ENCODE measurements around the gene KLHL13. TPM values are rescaled to one million over a fixed set of nuclear protein-coding genes. Genes with fewer than 3 reads are reported as not detected.

The KLHL13 gene
- total and polyA plus RNA-seq, 2 of the 8 experiments (the other 6 are each of a cell fraction or from before 2014, with no cell fraction given): 6.4 to 12.8 TPM

- no peak overlapping the region for H2BK120ac ChIP-seq (replicated peaks; ENCODE audit: low read depth, low read length)
- H3K9me3 ChIP-seq (ENCODE audit: insufficient read depth in 2 of 2, low read depth in 1 of 2, low read length in 1 of 2): no peaks in the 10 kb centered on the region
- no peak overlapping the region for H3K18ac ChIP-seq (ENCODE audit: extremely low read depth, low read length)
- H3K4me2 ChIP-seq (ENCODE audit: insufficient read depth in 1 of 2, low read depth in 2 of 2, low read length in 2 of 2): no peak overlapping the region
- no peaks in the 10 kb centered on the region for H3K79me1 ChIP-seq (ENCODE audit: low read depth, low read length)
- H3K23me2 ChIP-seq (ENCODE audit: low read depth, low read length): no peaks in the 10 kb centered on the region
- H4K91ac ChIP-seq (replicated peaks; ENCODE audit: insufficient read length, low read length): no peak overlapping the region
- no peak for DNase-seq (ENCODE audit: low read depth in 1 of 2, low spot score in 2 of 2)
- H2BK20ac ChIP-seq (ENCODE audit: low read length): no peak overlapping the region
- no peak overlapping the region for H3K4me3 ChIP-seq (ENCODE audit: extremely low read depth in 1 of 4, insufficient read depth in 2 of 4, low read depth in 3 of 4, low read length in 4 of 4)
- CTCF ChIA-PET (ENCODE audit: partially characterized antibody): no interaction called here
- no peak overlapping the region for H3K23ac ChIP-seq (ENCODE audit: insufficient read length)
- H2BK12ac ChIP-seq (ENCODE audit: low read depth, low read length): no peak overlapping the region
- no peak overlapping the region for H4K8ac ChIP-seq (ENCODE audit: extremely low read depth, insufficient read depth, low read length)
- no peaks in the 10 kb centered on the region for H3K4me1 ChIP-seq (replicated peaks in 1 of 4; ENCODE audit: control insufficient read depth in 3 of 4, insufficient read depth in 4 of 4, low read length in 3 of 4)
- H2AFZ ChIP-seq (ENCODE audit: low read length): no peak overlapping the region
- H3K56ac ChIP-seq (replicated peaks; ENCODE audit: insufficient read length, low read depth, low read length): no peak overlapping the region
- FAIRE-seq: no peak
- H3K4ac ChIP-seq (replicated peaks; ENCODE audit: insufficient read length, low read depth, low read length): no peak overlapping the region
- no peak overlapping the region for H2AK5ac ChIP-seq (ENCODE audit: low read depth, low read length)
- no peak overlapping the region for H4K5ac ChIP-seq (ENCODE audit: insufficient read length, low read depth, low read length)
- H3K27me3 ChIP-seq (replicated peaks in 1 of 4; ENCODE audit: control insufficient read depth in 3 of 4, extremely low read depth in 1 of 4, insufficient read depth in 3 of 4, low read length in 3 of 4): no peaks in the 10 kb centered on the region
- no peak overlapping the region for H3K9ac ChIP-seq (replicated peaks in 1 of 4; ENCODE audit: extremely low read depth in 1 of 4, low read depth in 3 of 4, low read length in 3 of 4)
- H3K36me3 ChIP-seq (ENCODE audit: control insufficient read depth in 2 of 4, insufficient read depth in 4 of 4, low read length in 3 of 4): no peaks in the 10 kb centered on the region
- POLR2A ChIA-PET (ENCODE audit: partially characterized antibody): no interaction called here
- no peak overlapping the region for H2BK15ac ChIP-seq (ENCODE audit: low read length)
- H4K20me1 ChIP-seq (replicated peaks in 1 of 2; ENCODE audit: control insufficient read depth in 1 of 2, insufficient read depth in 2 of 2, low read length in 2 of 2): no peaks in the 10 kb centered on the region
- no peak overlapping the region for H3K14ac ChIP-seq (ENCODE audit: insufficient read length)
- no peak overlapping the region for H3K27ac ChIP-seq (ENCODE audit: low read depth, low read length)
- H2BK5ac ChIP-seq (ENCODE audit: low read depth, low read length): no peak overlapping the region
- WGBS, 2 experiments (ENCODE audit: extremely low coverage in 1 of 2, insufficient coverage in 1 of 2, insufficient read length in 1 of 2, insufficient replicate concordance in 2 of 2, low coverage in 1 of 2, low lambda C conversion rate in 2 of 2, missing lambda C conversion rate in 1 of 2): 98% methylated on average over 5 of the region's 5 CpGs; no CpG with 5 or more reads in 1 of the 2 experiments
- H3K79me2 ChIP-seq (ENCODE audit: control insufficient read depth in 1 of 2, insufficient read depth in 2 of 2, low read length in 2 of 2): no peaks in the 10 kb centered on the region
- TF ChIP-seq MAX (IDR thresholded peaks at IDR 0.05): no peak
- TF ChIP-seq BACH1 (IDR thresholded peaks at IDR 0.05; ENCODE audit: low read length): no peak
- no peak for TF ChIP-seq ZNF274 (IDR thresholded peaks at IDR 0.05; ENCODE audit: borderline replicate concordance, extremely low read depth, low read length)
- no peak for TF ChIP-seq TEAD4 (IDR thresholded peaks at IDR 0.05; ENCODE audit: low read depth, low read length)
- no peak for TF ChIP-seq ATF3 (IDR thresholded peaks at IDR 0.05; ENCODE audit: insufficient read depth, low read depth, low read length)
- TF ChIP-seq HDAC6 (IDR thresholded peaks at IDR 0.05; ENCODE audit: low read depth, low read length): no peak
- TF ChIP-seq SUZ12 (IDR thresholded peaks at IDR 0.05; ENCODE audit: low read length): no peak
- no peak for TF ChIP-seq POLR2AphosphoS5 (IDR thresholded peaks at IDR 0.05; ENCODE audit: low read depth, low read length)
- TF ChIP-seq EGR1 (IDR thresholded peaks at IDR 0.05; ENCODE audit: borderline replicate concordance, low read depth, low read length): no peak
- TF ChIP-seq KDM4A (IDR thresholded peaks at IDR 0.05; ENCODE audit: low read depth, low read length, severe bottlenecking): no peak
- TF ChIP-seq SIRT6 (IDR thresholded peaks at IDR 0.05; ENCODE audit: low read length): no peak
- no peak for TF ChIP-seq CBX5 (IDR thresholded peaks at IDR 0.05; ENCODE audit: low read depth, low read length)
- no peak for TF ChIP-seq SRF (IDR thresholded peaks at IDR 0.05; ENCODE audit: low read depth, low read length)
- no peak for TF ChIP-seq KDM5A (IDR thresholded peaks at IDR 0.05; ENCODE audit: low read length)
- no peak for TF ChIP-seq EZH2 (IDR thresholded peaks at IDR 0.05; ENCODE audit: low read depth, low read length, severe bottlenecking)
Observed at GRCh38 chrX:118100091-118100490, 16.5 kb downstream of the KLHL13 start.

Data from H1 (cell line).